Coronary artery (tissue), 2 donors: Measurements from ENCODE around the gene SEMA3F.

Source experiments
- DNase-seq: peaks from one replicate; pipeline ENCODE4 v3.0.0-alpha.2; 2017; ENCODE audit warnings: low spot score
- H3K27ac ChIP-seq, 2 donors: fragments of 200-600 bp; sonication (generic); one replicate each; pipeline ENCODE4 v1.5.1; 2016 to 2019
- H3K4me3 ChIP-seq: fragments of 200-600 bp; sonication (generic); 2 replicates; pipeline ENCODE4 v1.5.1; 2016; ENCODE audit warnings: mild to moderate bottlenecking, moderate library complexity
- TF ChIP-seq, protein P1 (sequence below): fragments of 200-600 bp; sonication (generic); IDR thresholded peaks from one replicate; pipeline ENCODE4 v1.5.1; 2019; ENCODE audit warnings: antibody characterized with exemption

Gene SEMA3F

DNA sequence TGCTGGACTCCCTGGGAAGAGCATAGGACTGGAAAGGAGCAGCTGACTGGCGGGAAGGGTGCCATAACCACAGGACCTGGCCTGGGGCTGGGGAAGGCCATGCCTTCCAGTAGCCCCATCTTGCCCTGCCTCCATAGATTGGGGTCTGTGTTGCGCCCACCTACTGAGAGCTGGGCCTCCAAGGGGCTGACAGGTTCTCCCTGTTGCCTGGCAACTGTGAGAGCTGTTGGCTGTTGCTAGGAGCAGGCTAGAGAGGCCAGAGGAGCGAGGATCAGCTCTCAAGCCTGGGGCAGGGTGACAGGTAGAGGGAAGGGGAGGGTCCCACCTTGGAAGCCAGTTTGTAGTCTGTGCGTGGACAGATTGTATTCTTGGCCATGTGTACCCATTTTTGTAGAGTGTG lies 78.1 kb downstream of the SEMA3F start:
- Histone ChIP-seq H3K27ac (no peak overlapping the region), H3K4me3 (no peak overlapping the region)
- TF ChIP-seq, protein P1, sequence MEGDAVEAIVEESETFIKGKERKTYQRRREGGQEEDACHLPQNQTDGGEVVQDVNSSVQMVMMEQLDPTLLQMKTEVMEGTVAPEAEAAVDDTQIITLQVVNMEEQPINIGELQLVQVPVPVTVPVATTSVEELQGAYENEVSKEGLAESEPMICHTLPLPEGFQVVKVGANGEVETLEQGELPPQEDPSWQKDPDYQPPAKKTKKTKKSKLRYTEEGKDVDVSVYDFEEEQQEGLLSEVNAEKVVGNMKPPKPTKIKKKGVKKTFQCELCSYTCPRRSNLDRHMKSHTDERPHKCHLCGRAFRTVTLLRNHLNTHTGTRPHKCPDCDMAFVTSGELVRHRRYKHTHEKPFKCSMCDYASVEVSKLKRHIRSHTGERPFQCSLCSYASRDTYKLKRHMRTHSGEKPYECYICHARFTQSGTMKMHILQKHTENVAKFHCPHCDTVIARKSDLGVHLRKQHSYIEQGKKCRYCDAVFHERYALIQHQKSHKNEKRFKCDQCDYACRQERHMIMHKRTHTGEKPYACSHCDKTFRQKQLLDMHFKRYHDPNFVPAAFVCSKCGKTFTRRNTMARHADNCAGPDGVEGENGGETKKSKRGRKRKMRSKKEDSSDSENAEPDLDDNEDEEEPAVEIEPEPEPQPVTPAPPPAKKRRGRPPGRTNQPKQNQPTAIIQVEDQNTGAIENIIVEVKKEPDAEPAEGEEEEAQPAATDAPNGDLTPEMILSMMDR, result no peak
- DNase-seq, result no peak

DNA sequence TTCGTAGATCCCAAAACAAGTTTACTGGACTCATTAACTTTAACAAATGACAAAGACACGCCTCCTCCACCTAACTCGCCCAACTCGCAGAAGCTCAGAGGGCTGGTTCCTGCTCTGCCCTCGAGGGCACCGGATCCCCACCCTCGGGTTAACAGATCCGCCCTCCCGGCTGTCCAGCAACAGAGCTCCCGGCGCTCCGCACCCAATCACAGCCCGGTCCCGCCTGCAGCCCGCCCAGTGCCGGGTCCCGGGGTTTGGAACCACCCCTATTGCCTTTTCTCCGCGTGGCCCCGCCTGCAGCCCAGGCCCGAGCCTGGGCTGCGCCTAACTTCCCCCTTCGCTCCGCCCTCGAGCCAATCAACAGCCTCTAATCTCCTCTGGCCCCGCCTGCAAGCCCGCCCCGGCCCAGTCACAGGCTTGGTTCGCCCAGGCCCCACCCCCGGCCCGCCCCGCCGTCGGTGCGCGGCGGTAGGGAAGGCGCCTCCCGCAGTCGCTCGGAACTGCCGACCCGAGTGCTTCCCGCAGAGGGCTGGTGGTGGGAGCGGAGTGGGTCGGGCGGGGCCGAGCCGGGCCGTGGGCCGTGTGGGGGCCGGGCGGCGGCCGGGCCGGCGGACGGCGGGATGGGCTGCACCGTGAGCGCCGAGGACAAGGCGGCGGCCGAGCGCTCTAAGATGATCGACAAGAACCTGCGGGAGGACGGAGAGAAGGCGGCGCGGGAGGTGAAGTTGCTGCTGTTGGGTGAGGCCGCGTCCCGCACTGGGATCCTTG lies 80.8 kb downstream of the SEMA3F start, which contains the start of gene GNAI2:
TSS of gene GNAI2 (plus strand) at position 489 of the 768 bp plus-strand sequence. CDS start at position 621, 132 bp downstream.
- peak within 1 kb of the TSS; percentile 97 for H3K4me3 ChIP-seq
- TF ChIP-seq, protein P1, result no peak
- DNase-seq, result peak; percentile 99
- H3K27ac ChIP-seq, result peak within 1 kb of the TSS; percentile 91 to 93

GRCh38 chr3:50236484-50237132 lies 81.5 kb downstream of the SEMA3F start:
- Histone ChIP-seq H3K27ac (peak overlapping the region; percentile 91 to 93), H3K4me3 (peak overlapping the region; percentile 97)
- TF ChIP-seq, protein P1, result no peak
- no peak for DNase-seq

- DNase-seq, result no peak
- Histone ChIP-seq H3K4me3 (peak overlapping the region; percentile 97), H3K27ac (peak overlapping the region; percentile 91 to 93)
- TF ChIP-seq, protein P1, result no peak
Measured at GRCh38 chr3:50237133-50237651, 82.1 kb downstream of the SEMA3F start.

GRCh38 chr3:50237754-50238548 lies 82.8 kb downstream of the SEMA3F start:
- Histone ChIP-seq H3K4me3 (peak overlapping the region; percentile 97), H3K27ac (peak overlapping the region; percentile 91 to 93)
- peak; percentile 91 for DNase-seq
- TF ChIP-seq, protein P1, result no peak

- TF ChIP-seq, protein P1, result no peak
- DNase-seq, result peak; percentile 92
- Histone ChIP-seq H3K27ac (peak overlapping the region; percentile 91 to 93), H3K4me3 (peak overlapping the region; percentile 97)
Measured at GRCh38 chr3:50238549-50239026, 83.5 kb downstream of the SEMA3F start.
